CD14-positive monocyte (primary cell): Measurements from ENCODE around the gene CYBRD1. TPM values are rescaled to one million over a fixed set of nuclear protein-coding genes. Genes with fewer than 3 reads are reported as not detected.
A peak's percentile ranks its signal among the peaks of the same experiment; 100 is the strongest.

ENCODE experiments used
- DNase-seq, 3 donors: peaks; one replicate each; pipeline ENCODE4 v3.0.0-alpha.2; 2011 to 2022
- H2AFZ ChIP-seq: 2 replicates; pipeline ENCODE4 v1.6.0; 2012; ENCODE audit warnings: mild to moderate bottlenecking, low read depth, low read length, inconsistent platforms; ENCODE audit not compliant: insufficient read depth, poor library complexity, severe bottlenecking
- H3K27ac ChIP-seq, 2 donors: 1 replicate in 1 of 2; 2 replicates in 1 of 2; pipeline ENCODE4 v1.5.1; 2012 to 2013; ENCODE audit warnings: low read length in 2 of 2, control low read depth in 1 of 2, inconsistent platforms in 1 of 2, low read depth in 1 of 2, mild to moderate bottlenecking in 1 of 2
- H3K27me3 ChIP-seq, 2 donors: one replicate each; pipeline versions ENCODE4 v1.6.0 to v1.6.1; 2011 to 2013; ENCODE audit warnings: low read length in 2 of 2; ENCODE audit not compliant: control insufficient read depth in 2 of 2, insufficient read depth in 2 of 2
- H3K36me3 ChIP-seq, 2 donors: replicated peaks in 1 of 2; 1 replicate in 1 of 2; 2 replicates in 1 of 2; pipeline versions ENCODE4 v1.5.1 to v1.6.1; 2012 to 2013; ENCODE audit warnings: low read length in 2 of 2, control low read depth in 1 of 2, inconsistent platforms in 1 of 2, mild to moderate bottlenecking in 1 of 2; ENCODE audit not compliant: insufficient read depth in 2 of 2, control insufficient read depth in 1 of 2
- H3K4me1 ChIP-seq, 2 donors: 1 replicate in 1 of 2; 2 replicates in 1 of 2; pipeline versions ENCODE4 v1.5.1 to v1.6.1; 2012 to 2013; ENCODE audit warnings: low read length in 2 of 2, control low read depth in 1 of 2, inconsistent platforms in 1 of 2, mild to moderate bottlenecking in 1 of 2, moderate library complexity in 1 of 2; ENCODE audit not compliant: insufficient read depth in 2 of 2, control insufficient read depth in 1 of 2
- H3K4me2 ChIP-seq: replicated peaks from 2 replicates; pipeline ENCODE3; 2012; ENCODE audit warnings: low read length, moderate library complexity, mild to moderate bottlenecking; ENCODE audit not compliant: poor library complexity, severe bottlenecking; ENCODE audit errors: extremely low read depth
- H3K4me3 ChIP-seq, 3 experiments: fragments of 200-600 bp in 1 of 3; sonication (generic) in 1 of 3; replicated peaks in 1 of 3; 1 replicate in 2 of 3; 2 replicates in 1 of 3; pipeline ENCODE4 v1.5.1; 2011 to 2013; ENCODE audit warnings: low read length in 3 of 3, mild to moderate bottlenecking in 3 of 3, control low read depth in 2 of 3, low read depth in 2 of 3, inconsistent platforms in 1 of 3, moderate library complexity in 1 of 3
- H3K79me2 ChIP-seq: 2 replicates; pipeline ENCODE4 v1.6.0; 2012; ENCODE audit warnings: mild to moderate bottlenecking, control low read depth, inconsistent platforms, low read length, moderate library complexity; ENCODE audit not compliant: insufficient read depth
- H3K9ac ChIP-seq: 2 replicates; pipeline ENCODE4 v1.6.0; 2017; ENCODE audit warnings: low read length, mild to moderate bottlenecking; ENCODE audit not compliant: insufficient read depth, poor library complexity, severe bottlenecking
- H3K9me3 ChIP-seq, 2 donors: replicated peaks in 1 of 2; 1 replicate in 1 of 2; 2 replicates in 1 of 2; pipeline versions ENCODE4 v1.5.1 to v1.6.1; 2012 to 2013; ENCODE audit warnings: low read length in 2 of 2, control low read depth in 1 of 2; ENCODE audit not compliant: control insufficient read depth in 1 of 2, insufficient read depth in 1 of 2
- H4K20me1 ChIP-seq: 2 replicates; pipeline ENCODE4 v1.6.0; 2012; ENCODE audit warnings: mild to moderate bottlenecking, low read length, control low read depth, moderate library complexity; ENCODE audit not compliant: insufficient read depth
- H3K27ac Mint-ChIP-seq, 7 donors: one replicate each; pipeline ENCODE4 v1.8.0; 2020; ENCODE audit warnings: mild to moderate bottlenecking in 7 of 7, mixed read lengths in 7 of 7, moderate library complexity in 6 of 7, inconsistent platforms in 2 of 7
- H3K27me3 Mint-ChIP-seq, 3 donors: one replicate each; pipeline ENCODE4 v1.8.0; 2021 to 2022; ENCODE audit warnings: low read depth in 3 of 3, mild to moderate bottlenecking in 3 of 3, mixed read lengths in 3 of 3, moderate library complexity in 3 of 3, inconsistent platforms in 1 of 3
- H3K36me3 Mint-ChIP-seq, 2 donors: one replicate each; pipeline ENCODE4 v1.8.0; 2020; ENCODE audit warnings: mixed read lengths in 2 of 2, inconsistent platforms in 1 of 2, mild to moderate bottlenecking in 1 of 2
- H3K4me1 Mint-ChIP-seq: one replicate; pipeline ENCODE4 v1.8.0; 2020; ENCODE audit warnings: mild to moderate bottlenecking, mixed read lengths
- H3K4me3 Mint-ChIP-seq, 2 donors: one replicate each; pipeline ENCODE4 v1.8.0; 2020; ENCODE audit warnings: mild to moderate bottlenecking in 2 of 2, mixed read lengths in 2 of 2, moderate library complexity in 1 of 2
- H3K9me3 Mint-ChIP-seq, 7 donors: one replicate each; pipeline ENCODE4 v1.8.0; 2020 to 2022; ENCODE audit warnings: mixed read lengths in 7 of 7, mild to moderate bottlenecking in 6 of 7, moderate library complexity in 6 of 7, inconsistent platforms in 2 of 7
- CTCF ChIP-seq: fragments of 200-600 bp; IDR thresholded peaks from one replicate; pipeline ENCODE4 v1.8.0; 2022; ENCODE audit warnings: antibody characterized with exemption, mild to moderate bottlenecking
- WGBS: methylation state at CpG from one replicate; pipeline ENCODE4 v1.1.5; 2013; ENCODE audit warnings: missing lambda C conversion rate; ENCODE audit not compliant: insufficient coverage; 5-methylcytosine and 5-hydroxymethylcytosine counted together
- intact Hi-C, 2 donors: fragments of 100-400 bp; cut with micrococcal nuclease; formaldehyde crosslinking; loops; one replicate each; pipeline versions ENCODE4 v1.15.0 to v1.15.1; 2023
- polyA plus RNA-seq, 3 donors: library from polyadenylated mRNA; depleted of rRNA in 1 of 3; unstranded in 2 of 3; stranded (reverse) in 1 of 3; fragments of 300-500 nt in 2 of 3; fragments of >200 nt in 1 of 3; fragmentation: Illumina TruSeq in 2 of 3; gene quantifications; 1 replicate in 2 of 3; 2 replicates in 1 of 3; pipeline ENCODE4 v1.2.3, GENCODE V29; 2012 to 2021

CYBRD1 gene
- polyA plus RNA-seq, 3 donors = 21.7 to 61.0 (median 47.3) TPM

GRCh38 chr2:171513719-171514160, 8.5 kb upstream of the CYBRD1 start:
- 33% methylated on average over 1 of the region's 3 CpGs for WGBS
- no peak overlapping the region for H3K27ac ChIP-seq
- no peaks in the 10 kb centered on the region for H3K9me3 ChIP-seq
- no peak overlapping the region for H3K4me2 ChIP-seq
- no peak for TF ChIP-seq CTCF
- no peaks in the 10 kb centered on the region for H3K36me3 ChIP-seq
- H3K27me3 ChIP-seq = no peaks in the 10 kb centered on the region
- Mint-ChIP-seq H3K4me1 (peaks cover 27% of the 10 kb centered on the region), H3K27ac (peak overlapping the region in 2 of 7 donors; percentile 28 to 40), H3K27me3 (peaks cover 0 to 2% (median 1%) of the 10 kb centered on the region in 3 donors), H3K4me3 (no peak overlapping the region), H3K9me3 (peaks cover 0 to 11% (median 0%) of the 10 kb centered on the region in 7 donors), H3K36me3 (no peaks in the 10 kb centered on the region)
- intact Hi-C loops = no loop called here
- peak in 1 of 3 donors; percentile 10 for DNase-seq
- no peak overlapping the region for H3K9ac ChIP-seq
- H2AFZ ChIP-seq = peak overlapping the region; percentile 15
- peaks cover 21 to 27% of the 10 kb centered on the region in 2 donors for H3K4me1 ChIP-seq
- no peaks in the 10 kb centered on the region for H4K20me1 ChIP-seq
- H3K79me2 ChIP-seq = no peaks in the 10 kb centered on the region
- H3K4me3 ChIP-seq = no peak overlapping the region

GRCh38 chr2:171514908-171515582, 7.2 kb upstream of the CYBRD1 start:
- Histone ChIP-seq H3K9me3 (no peaks in the 10 kb centered on the region), H3K4me1 (peaks cover 21 to 27% of the 10 kb centered on the region in 2 donors), H3K4me3 (no peak overlapping the region), H3K36me3 (no peaks in the 10 kb centered on the region), H3K9ac (no peak overlapping the region), H3K27me3 (no peaks in the 10 kb centered on the region), H3K79me2 (no peaks in the 10 kb centered on the region), H4K20me1 (no peaks in the 10 kb centered on the region), H2AFZ (no peak overlapping the region), H3K27ac (no peak overlapping the region), H3K4me2 (no peak overlapping the region)
- Mint-ChIP-seq H3K27me3 (peaks cover 0 to 2% (median 1%) of the 10 kb centered on the region in 3 donors), H3K4me3 (no peak overlapping the region), H3K9me3 (peaks cover 0 to 11% (median 0%) of the 10 kb centered on the region in 7 donors), H3K36me3 (no peaks in the 10 kb centered on the region), H3K4me1 (peaks cover 26% of the 10 kb centered on the region), H3K27ac (no peak overlapping the region)
- DNase-seq = no peak
- no CpG with 5 or more reads among the region's 3 CpGs for WGBS
- TF ChIP-seq CTCF = no peak
- intact Hi-C loops = no loop called here
